ENCODE data around the gene SNF8. TPM values are rescaled to one million over a fixed set of nuclear protein-coding genes. Genes with fewer than 3 reads are reported as not detected.
A peak's percentile ranks its signal among the peaks of the same experiment; 100 is the strongest.

The SNF8 gene
- total RNA-seq, 1 experiment from 2014 or later: 129 TPM

DNA sequence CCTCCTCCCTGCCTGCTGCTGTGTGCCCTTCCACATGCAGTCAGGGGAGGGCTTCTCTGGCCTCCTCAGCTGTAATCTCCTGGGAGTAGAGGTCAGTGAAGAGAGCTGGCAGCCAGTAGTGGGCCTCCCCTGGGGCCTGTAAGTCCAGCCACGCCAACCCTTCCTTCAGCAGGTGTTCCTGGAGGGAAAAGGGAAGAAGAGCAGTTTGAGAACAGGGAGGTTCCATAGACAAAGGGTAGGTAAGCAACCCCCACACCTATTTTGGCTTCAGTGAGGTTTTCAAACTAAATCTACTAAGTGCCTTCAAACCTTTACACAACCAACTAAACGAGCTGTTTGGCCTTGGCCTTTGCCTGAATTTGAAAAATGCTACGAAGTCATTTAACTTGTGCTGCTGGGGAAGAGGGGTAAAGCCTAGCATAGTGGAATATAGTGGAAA, 14.2 kb downstream of the SNF8 start:
- Histone ChIP-seq H2AFZ (ENCODE audit: low read length) (no peak overlapping the region), H4K91ac (ENCODE audit: insufficient read length, low read depth, low read length) (no peak overlapping the region), H3K27me3 (ENCODE audit: insufficient read depth, low read length) (no peaks in the 10 kb centered on the region), H3K18ac (ENCODE audit: insufficient read length, low read depth, low read length) (no peak overlapping the region), H4K5ac (ENCODE audit: insufficient read length, low read depth, low read length) (no peak overlapping the region), H3K56ac (ENCODE audit: insufficient read length, low read depth, low read length) (no peak overlapping the region), H4K8ac (replicated peaks; ENCODE audit: insufficient read length, low read depth, low read length) (no peak overlapping the region), H3K9ac (ENCODE audit: extremely low read depth, insufficient read length, low read length) (no peak overlapping the region), H2BK12ac (ENCODE audit: insufficient read length, low read depth, low read length) (no peak overlapping the region), H3K79me2 (ENCODE audit: insufficient read depth, low read length) (no peaks in the 10 kb centered on the region), H2BK20ac (ENCODE audit: low read depth, low read length, poor library complexity, severe bottlenecking) (no peak overlapping the region), H3K23me2 (ENCODE audit: insufficient read length, low read depth, low read length, poor library complexity, severe bottlenecking) (no peaks in the 10 kb centered on the region), H3K9me3 (ENCODE audit: control insufficient read depth, low read depth, low read length) (no peaks in the 10 kb centered on the region), H4K20me1 (ENCODE audit: control insufficient read depth, insufficient read depth, insufficient read length) (no peaks in the 10 kb centered on the region), H3K14ac (ENCODE audit: insufficient read depth, low read length) (no peak overlapping the region), H3K79me1 (ENCODE audit: insufficient read depth, low read depth, low read length, poor library complexity, severe bottlenecking) (no peaks in the 10 kb centered on the region), H2AK5ac (ENCODE audit: insufficient read length, low read length) (no peak overlapping the region), H2BK120ac (ENCODE audit: low read depth, low read length, poor library complexity, severe bottlenecking) (no peak overlapping the region), H3K4me1 (ENCODE audit: insufficient read depth, low read length) (no peaks in the 10 kb centered on the region), H3K4me2 (ENCODE audit: insufficient read depth, insufficient read length, low read length) (no peak overlapping the region), H2BK5ac (ENCODE audit: insufficient read length, low read length) (no peak overlapping the region), H3K23ac (ENCODE audit: insufficient read length, low read depth, low read length) (no peak overlapping the region), H3K27ac (ENCODE audit: insufficient read length, low read depth, low read length) (no peak overlapping the region), H2BK15ac (ENCODE audit: low read depth, low read length) (no peak overlapping the region), H3K4ac (ENCODE audit: low read depth, low read length) (no peak overlapping the region), H3T11ph (ENCODE audit: low read length) (no peak overlapping the region)
- H3K4me3 Mint-ChIP-seq: no peak overlapping the region
- no peaks in the 10 kb centered on the region for H3K9me3 Mint-ChIP-seq
- H3K36me3 Mint-ChIP-seq (ENCODE audit: insufficient read depth in 1 of 3, low read depth in 3 of 3): peaks cover 37 to 94% (median 76%) of the 10 kb centered on the region in 3 experiments
- TF ChIP-seq, protein P1, sequence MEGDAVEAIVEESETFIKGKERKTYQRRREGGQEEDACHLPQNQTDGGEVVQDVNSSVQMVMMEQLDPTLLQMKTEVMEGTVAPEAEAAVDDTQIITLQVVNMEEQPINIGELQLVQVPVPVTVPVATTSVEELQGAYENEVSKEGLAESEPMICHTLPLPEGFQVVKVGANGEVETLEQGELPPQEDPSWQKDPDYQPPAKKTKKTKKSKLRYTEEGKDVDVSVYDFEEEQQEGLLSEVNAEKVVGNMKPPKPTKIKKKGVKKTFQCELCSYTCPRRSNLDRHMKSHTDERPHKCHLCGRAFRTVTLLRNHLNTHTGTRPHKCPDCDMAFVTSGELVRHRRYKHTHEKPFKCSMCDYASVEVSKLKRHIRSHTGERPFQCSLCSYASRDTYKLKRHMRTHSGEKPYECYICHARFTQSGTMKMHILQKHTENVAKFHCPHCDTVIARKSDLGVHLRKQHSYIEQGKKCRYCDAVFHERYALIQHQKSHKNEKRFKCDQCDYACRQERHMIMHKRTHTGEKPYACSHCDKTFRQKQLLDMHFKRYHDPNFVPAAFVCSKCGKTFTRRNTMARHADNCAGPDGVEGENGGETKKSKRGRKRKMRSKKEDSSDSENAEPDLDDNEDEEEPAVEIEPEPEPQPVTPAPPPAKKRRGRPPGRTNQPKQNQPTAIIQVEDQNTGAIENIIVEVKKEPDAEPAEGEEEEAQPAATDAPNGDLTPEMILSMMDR (conservative IDR thresholded peaks at IDR 0.05): no peak
- WGBS (ENCODE audit: extremely low coverage, insufficient read length, low lambda C conversion rate): no CpG with 5 or more reads among the region's 3 CpGs
- H3K4me1 Mint-ChIP-seq: no peaks in the 10 kb centered on the region
- peak overlapping the region in 1 of 3 experiments; percentile 71; a peak in 2 of 7 replicates for H3K27ac Mint-ChIP-seq
- DNase-seq: no peak
- no peaks in the 10 kb centered on the region for H3K27me3 Mint-ChIP-seq (ENCODE audit: low read depth)
